Measurements from ENCODE around the gene PRKCB.

GRCh38 chr16:23847251-23847650, 11.5 kb downstream of the PRKCB start:
- TF ChIP-seq POLR2AphosphoS5 (IDR thresholded peaks at IDR 0.05; ENCODE audit: low read depth, low read length): no peak
- no peak for TF ChIP-seq POLR2A (IDR thresholded peaks at IDR 0.05; ENCODE audit: low read depth, low read length)
- TF ChIP-seq TAF1 (IDR thresholded peaks at IDR 0.05; ENCODE audit: borderline replicate concordance, low read depth, low read length): no peak
